ELR (cell line): Measurements from ENCODE around the gene SYDE1.
A peak's percentile ranks its signal among the peaks of the same experiment; 100 is the strongest.

Experiments
- DNase-seq: peaks from one replicate; pipeline ENCODE4 v3.0.0-alpha.2; 2015; ENCODE audit warnings: low read depth

The SYDE1 gene

GRCh38 chr19:15125232-15126067, 18.2 kb downstream of the SYDE1 start:
- peak; percentile 99 for DNase-seq

- no peak for DNase-seq
These were observed 19.1 kb downstream of the SYDE1 start for GRCh38 chr19:15126131-15126910.

- DNase-seq: no peak
These were observed 21.1 kb downstream of the SYDE1 start for GRCh38 chr19:15128162-15128770.

GRCh38 chr19:15129856-15130585, 22.8 kb downstream of the SYDE1 start:
- no peak for DNase-seq

GRCh38 chr19:15136234-15136954, 29.2 kb downstream of the SYDE1 start:
- DNase-seq: peak; percentile 43

- peak; percentile 54 for DNase-seq
These were observed 30.6 kb downstream of the SYDE1 start for GRCh38 chr19:15137777-15138176.

- DNase-seq: peak; percentile 50
These were observed 31.2 kb downstream of the SYDE1 start for GRCh38 chr19:15138427-15138826.

GRCh38 chr19:15141143-15141542, 33.9 kb downstream of the SYDE1 start:
- no peak for DNase-seq

GRCh38 chr19:15142313-15142712, 35.1 kb downstream of the SYDE1 start:
- no peak for DNase-seq

GRCh38 chr19:15144046-15144646, 36.9 kb downstream of the SYDE1 start:
- DNase-seq: peak; percentile 63

- DNase-seq: no peak
These were observed 39.9 kb downstream of the SYDE1 start for GRCh38 chr19:15147090-15147489.

- DNase-seq: no peak
These were observed 42.5 kb downstream of the SYDE1 start for GRCh38 chr19:15149737-15150136.

- DNase-seq: peak; percentile 62
These were observed 46.9 kb downstream of the SYDE1 start for GRCh38 chr19:15154002-15154612.

GRCh38 chr19:15155296-15155695, 48.1 kb downstream of the SYDE1 start:
- DNase-seq: no peak

- DNase-seq: no peak
These were observed 49.2 kb downstream of the SYDE1 start for GRCh38 chr19:15156391-15156790.

GRCh38 chr19:15159251-15159650, 52.0 kb downstream of the SYDE1 start:
- DNase-seq: peak; percentile 20

GRCh38 chr19:15161028-15161984, 54.1 kb downstream of the SYDE1 start:
- peak; percentile 69 for DNase-seq
